H1 (cell line): ENCODE data around the gene LRBA. TPM values are rescaled to one million over a fixed set of nuclear protein-coding genes. Genes with fewer than 3 reads are reported as not detected.

Source experiments
- CHD2 ChIP-seq: IDR thresholded peaks from 2 replicates; pipeline ENCODE4 v1.6.1; 2012; ENCODE audit warnings: low read length, improper control_type of control experiment
- GTF2F1 ChIP-seq: IDR thresholded peaks from 2 replicates; pipeline ENCODE4 v1.6.1; 2012; ENCODE audit warnings: low read depth, low read length, improper control_type of control experiment, borderline replicate concordance
- POLR2A ChIP-seq, 2 experiments: IDR thresholded peaks; 1 replicate in 1 of 2; 2 replicates in 1 of 2; pipeline ENCODE4 v1.6.1; 2011; ENCODE audit warnings: low read depth in 2 of 2, low read length in 2 of 2, mild to moderate bottlenecking in 2 of 2; ENCODE audit errors: control extremely low read depth in 1 of 2
- TCF12 ChIP-seq: IDR thresholded peaks from 2 replicates; pipeline ENCODE4 v1.6.1; 2011; ENCODE audit warnings: low read depth, mild to moderate bottlenecking, low read length
- polyA plus RNA-seq, 7 experiments: library from polyadenylated mRNA; depleted of rRNA in 3 of 7; stranded (reverse) in 5 of 7; unstranded in 2 of 7; fragments of >200 nt in 5 of 7; fragments of 200-250 nt in 2 of 7; gene quantifications; 1 replicate in 5 of 7; 2 replicates in 1 of 7; 4 replicates in 1 of 7; pipeline versions ENCODE4 v1.2.1 to v1.2.3, GENCODE V29; 2011 to 2013; ENCODE audit warnings: missing spikeins in 2 of 7, mixed read lengths in 2 of 7
- total RNA-seq: library from RNA; stranded (reverse); fragmentation: NEBNext Ultra II Directional; extraction: Animal tissue kit (Norgen Biotek cat#: 25700); gene quantifications from 2 replicates; pipeline ENCODE4 v1.2.1, GENCODE V29; 2021
- TF ChIP-seq, protein P1 (sequence below): IDR thresholded peaks from 2 replicates; pipeline ENCODE4 v1.6.1; 2011; ENCODE audit warnings: low read length, improper control_type of control experiment

LRBA gene
- total and polyA plus RNA-seq, 2 of the 8 experiments (the other 6 are each of a cell fraction or from before 2014, with no cell fraction given): 54.6 to 83.2 TPM

GRCh38 chr4:150345207-150345744, 669.8 kb downstream of the LRBA start (continued):
- TF ChIP-seq, protein P1, sequence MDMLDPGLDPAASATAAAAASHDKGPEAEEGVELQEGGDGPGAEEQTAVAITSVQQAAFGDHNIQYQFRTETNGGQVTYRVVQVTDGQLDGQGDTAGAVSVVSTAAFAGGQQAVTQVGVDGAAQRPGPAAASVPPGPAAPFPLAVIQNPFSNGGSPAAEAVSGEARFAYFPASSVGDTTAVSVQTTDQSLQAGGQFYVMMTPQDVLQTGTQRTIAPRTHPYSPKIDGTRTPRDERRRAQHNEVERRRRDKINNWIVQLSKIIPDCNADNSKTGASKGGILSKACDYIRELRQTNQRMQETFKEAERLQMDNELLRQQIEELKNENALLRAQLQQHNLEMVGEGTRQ: no peak
- no peak for TF ChIP-seq CHD2
- TF ChIP-seq POLR2A (IDR thresholded peaks at IDR 0.05; ENCODE audit: control extremely low read depth in 1 of 2, low read depth in 2 of 2, low read length in 2 of 2): no peak
- TF ChIP-seq GTF2F1: no peak
- TF ChIP-seq TCF12: no peak
